Omental fat pad (tissue), 4 donors: ENCODE results near the gene ING3. TPM values are rescaled to one million over a fixed set of nuclear protein-coding genes. Genes with fewer than 3 reads are reported as not detected.

Source experiments
- ATAC-seq: fragments of 150-250 bp; one replicate; pipeline ENCODE4 v1.9.1; 2016; ENCODE audit warnings: mild to moderate bottlenecking, moderate library complexity; ENCODE audit not compliant: low FRiP score
- DNase-seq: peaks from one replicate; pipeline ENCODE4 v3.0.0-alpha.2; 2019; ENCODE audit warnings: low spot score
- total RNA-seq, 4 donors: library from RNA; depleted of rRNA; stranded (reverse); fragments of >200 nt; gene quantifications; one replicate each; pipeline ENCODE4 v1.1.0, GENCODE V29; 2016
- TF ChIP-seq, protein P1 (sequence below), 3 donors: fragments of 450-650 bp; IDR thresholded peaks; one replicate each; pipeline ENCODE4 v1.5.1; 2016 to 2017; ENCODE audit warnings: antibody characterized with exemption in 3 of 3, mild to moderate bottlenecking in 3 of 3, moderate library complexity in 2 of 3

The ING3 gene, protein sequence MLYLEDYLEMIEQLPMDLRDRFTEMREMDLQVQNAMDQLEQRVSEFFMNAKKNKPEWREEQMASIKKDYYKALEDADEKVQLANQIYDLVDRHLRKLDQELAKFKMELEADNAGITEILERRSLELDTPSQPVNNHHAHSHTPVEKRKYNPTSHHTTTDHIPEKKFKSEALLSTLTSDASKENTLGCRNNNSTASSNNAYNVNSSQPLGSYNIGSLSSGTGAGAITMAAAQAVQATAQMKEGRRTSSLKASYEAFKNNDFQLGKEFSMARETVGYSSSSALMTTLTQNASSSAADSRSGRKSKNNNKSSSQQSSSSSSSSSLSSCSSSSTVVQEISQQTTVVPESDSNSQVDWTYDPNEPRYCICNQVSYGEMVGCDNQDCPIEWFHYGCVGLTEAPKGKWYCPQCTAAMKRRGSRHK
- 10 to 100 TPM; 15.5 to 25.1 (median 17.1) TPM for total RNA-seq

DNA sequence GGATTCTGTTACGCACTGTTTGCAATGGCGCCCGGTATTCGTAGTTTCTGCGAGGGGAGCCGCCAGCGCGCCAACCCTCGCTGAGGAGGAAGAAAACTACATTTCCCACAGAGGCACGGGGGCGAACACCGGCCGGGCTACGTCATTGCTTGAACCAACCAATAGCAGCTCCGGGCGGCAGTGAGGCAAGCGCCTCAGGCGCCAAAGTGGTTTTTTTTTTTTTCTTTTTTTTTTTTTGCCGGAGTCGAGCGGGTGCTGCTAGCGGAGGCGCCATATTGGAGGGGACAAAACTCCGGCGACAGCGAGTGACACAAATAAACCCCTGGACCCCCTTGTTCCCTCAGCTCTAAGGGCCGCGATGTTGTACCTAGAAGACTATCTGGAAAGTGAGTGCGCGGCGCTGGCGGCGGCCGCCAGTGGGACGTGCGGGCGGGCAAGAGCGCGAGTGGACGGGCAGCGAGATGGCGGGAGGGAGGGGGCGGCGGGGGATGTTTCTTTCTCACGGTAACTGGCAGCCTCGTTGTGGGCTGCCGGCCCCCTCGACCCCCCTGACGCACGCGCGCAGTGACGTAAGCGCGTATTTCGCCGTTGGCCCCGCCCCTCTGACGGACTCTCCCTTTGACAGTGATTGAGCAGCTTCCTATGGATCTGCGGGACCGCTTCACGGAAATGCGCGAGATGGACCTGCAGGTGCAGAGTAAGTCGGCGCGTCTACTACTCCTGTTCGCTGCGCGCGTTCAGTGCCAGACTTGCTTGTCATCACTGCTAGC is at the start of gene ING3:
Gene ING3 (plus strand): TSS at position 239 of the 770 bp plus-strand sequence. CDS start 120 bp downstream, at position 359.
- DNase-seq (peak; percentile 92), ATAC-seq (peak; percentile 99)
- TF ChIP-seq, protein P1, sequence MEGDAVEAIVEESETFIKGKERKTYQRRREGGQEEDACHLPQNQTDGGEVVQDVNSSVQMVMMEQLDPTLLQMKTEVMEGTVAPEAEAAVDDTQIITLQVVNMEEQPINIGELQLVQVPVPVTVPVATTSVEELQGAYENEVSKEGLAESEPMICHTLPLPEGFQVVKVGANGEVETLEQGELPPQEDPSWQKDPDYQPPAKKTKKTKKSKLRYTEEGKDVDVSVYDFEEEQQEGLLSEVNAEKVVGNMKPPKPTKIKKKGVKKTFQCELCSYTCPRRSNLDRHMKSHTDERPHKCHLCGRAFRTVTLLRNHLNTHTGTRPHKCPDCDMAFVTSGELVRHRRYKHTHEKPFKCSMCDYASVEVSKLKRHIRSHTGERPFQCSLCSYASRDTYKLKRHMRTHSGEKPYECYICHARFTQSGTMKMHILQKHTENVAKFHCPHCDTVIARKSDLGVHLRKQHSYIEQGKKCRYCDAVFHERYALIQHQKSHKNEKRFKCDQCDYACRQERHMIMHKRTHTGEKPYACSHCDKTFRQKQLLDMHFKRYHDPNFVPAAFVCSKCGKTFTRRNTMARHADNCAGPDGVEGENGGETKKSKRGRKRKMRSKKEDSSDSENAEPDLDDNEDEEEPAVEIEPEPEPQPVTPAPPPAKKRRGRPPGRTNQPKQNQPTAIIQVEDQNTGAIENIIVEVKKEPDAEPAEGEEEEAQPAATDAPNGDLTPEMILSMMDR (IDR thresholded peaks at IDR 0.05) = no peak

DNA sequence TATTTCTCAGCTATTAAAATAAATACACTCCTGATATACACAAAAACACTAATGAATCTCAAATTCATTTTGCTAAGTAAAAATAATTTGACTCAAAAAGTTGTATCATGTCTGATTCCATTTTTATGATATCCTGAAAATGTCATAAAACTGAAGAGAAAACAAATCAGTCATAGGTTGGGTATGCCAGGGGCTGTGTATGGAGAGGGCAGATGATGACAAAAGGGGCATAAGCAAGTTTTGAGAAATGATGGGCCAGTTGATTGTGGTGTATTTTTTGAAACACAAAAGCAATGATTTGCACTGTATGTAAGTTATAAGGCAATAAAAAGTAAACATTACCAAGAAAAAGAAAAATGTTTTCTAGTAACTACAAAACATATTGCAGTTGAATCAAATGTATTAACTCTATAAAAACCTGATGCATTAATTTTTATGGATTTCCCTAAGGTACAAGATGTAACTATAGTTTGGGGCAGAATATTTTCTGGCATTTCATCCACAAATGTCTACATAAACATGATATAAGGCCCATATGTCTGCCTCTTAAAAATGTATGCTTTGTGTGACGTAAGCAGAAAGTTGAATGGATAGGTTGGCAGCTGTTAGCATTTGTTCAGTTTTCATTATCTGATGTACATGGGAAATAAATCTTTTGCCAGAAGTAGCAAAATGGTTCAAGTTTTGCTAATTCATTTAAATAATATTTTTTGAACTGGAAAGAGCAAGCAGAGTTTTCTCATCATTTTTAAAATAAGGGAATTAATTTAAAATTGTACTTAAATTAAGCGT is 35.1 kb upstream of the ING3 start:
- ATAC-seq (no peak), DNase-seq (no peak)
- TF ChIP-seq, protein P1 (IDR thresholded peaks at IDR 0.05) = no peak

DNA sequence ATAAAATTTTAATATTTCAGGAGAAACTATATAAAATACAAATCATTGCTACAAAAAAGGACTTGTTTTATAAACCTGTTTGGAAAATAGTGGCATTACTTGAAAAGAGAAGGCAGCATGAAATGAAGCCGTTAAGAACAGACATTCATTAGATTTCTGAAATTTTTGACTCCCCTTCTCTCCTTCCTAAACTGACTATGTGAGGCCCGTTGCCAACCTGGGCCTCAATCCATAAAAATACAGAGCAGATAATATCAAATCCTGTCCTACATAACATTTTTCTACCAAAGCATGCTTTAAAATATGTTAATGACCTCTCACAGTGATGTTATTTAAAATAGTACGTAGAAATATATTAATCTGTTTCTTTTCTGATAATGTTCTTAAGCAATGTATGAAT is 34.5 kb upstream of the ING3 start:
- no peak for ATAC-seq
- TF ChIP-seq, protein P1 (IDR thresholded peaks at IDR 0.05) = no peak
- DNase-seq = no peak

DNA sequence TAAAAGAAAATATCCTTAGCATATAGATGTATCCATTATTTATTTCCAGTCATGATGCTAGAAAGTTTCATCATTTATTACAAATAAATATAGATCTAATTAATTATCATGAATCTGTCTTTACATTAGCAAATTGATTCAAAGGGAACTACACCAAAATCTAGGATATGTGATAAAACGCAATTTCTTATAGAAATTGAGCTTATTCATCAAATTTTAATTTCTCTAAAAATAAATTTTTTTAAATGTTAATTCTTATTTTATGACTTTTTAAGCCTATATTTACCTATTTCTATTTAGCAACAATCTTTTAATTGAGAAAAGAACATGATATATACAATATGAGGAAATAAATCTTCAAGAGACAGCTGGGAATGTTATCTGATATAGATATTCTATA is 34.0 kb upstream of the ING3 start:
- DNase-seq (no peak), ATAC-seq (no peak)
- TF ChIP-seq, protein P1 (IDR thresholded peaks at IDR 0.05) = no peak

DNA sequence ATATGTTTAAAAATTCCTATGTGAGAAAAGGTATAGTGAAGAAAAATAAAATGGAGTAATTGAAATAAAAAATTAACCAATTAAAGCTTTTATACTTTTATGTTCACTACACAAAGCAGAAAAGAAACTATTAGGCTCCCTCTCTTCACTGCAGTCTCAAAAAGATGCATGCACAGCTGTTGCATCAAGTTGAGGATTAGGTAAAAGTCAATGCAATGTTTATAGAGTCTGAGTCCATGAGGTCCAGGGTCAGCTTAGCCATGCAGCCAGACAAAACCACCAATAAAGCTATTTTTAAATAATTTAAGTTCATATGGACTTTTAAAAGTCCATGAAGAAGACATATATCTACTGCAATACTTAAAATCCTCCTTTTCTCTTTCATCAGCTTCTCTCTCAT is 31.1 kb upstream of the ING3 start:
- TF ChIP-seq, protein P1 (IDR thresholded peaks at IDR 0.05) = no peak
- no peak for DNase-seq
- no peak for ATAC-seq

DNA sequence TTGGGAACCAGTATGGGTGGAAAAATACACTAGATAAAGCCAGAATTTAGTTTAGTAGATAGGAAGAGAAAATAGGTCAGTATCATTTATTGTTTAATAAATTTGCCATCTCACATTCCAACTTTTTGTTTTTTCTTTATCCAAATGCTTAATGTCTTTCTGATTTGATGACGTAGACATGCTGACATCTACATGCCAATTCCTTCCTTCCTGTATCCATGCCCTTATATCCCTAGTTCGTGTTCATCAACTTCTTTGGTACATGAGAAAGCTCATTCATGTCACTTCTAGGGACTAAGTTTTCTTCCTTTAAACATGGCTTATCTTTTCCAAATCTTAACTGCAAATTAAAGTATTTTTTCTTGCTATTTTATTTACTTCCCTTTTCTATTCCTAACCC is 30.5 kb upstream of the ING3 start:
- DNase-seq (no peak), ATAC-seq (no peak)
- TF ChIP-seq, protein P1 (IDR thresholded peaks at IDR 0.05) = no peak
